Thyroid gland (tissue), 4 donors: ENCODE data around the gene PAX8. TPM values are rescaled to one million over a fixed set of nuclear protein-coding genes. Genes with fewer than 3 reads are reported as not detected.
A peak's percentile ranks its signal among the peaks of the same experiment; 100 is the strongest.

ENCODE experiments used
- DNase-seq, 2 donors: peaks; one replicate each; pipeline ENCODE4 v3.0.0-alpha.2; 2019
- H3K27ac ChIP-seq, 3 donors: fragments of 200-600 bp; sonication (generic); 1 replicate in 2 of 3; 2 replicates in 1 of 3; pipeline ENCODE4 v1.5.1; 2016 to 2019; ENCODE audit warnings: mild to moderate bottlenecking in 1 of 3, moderate library complexity in 1 of 3
- H3K27me3 ChIP-seq: fragments of 200-600 bp; sonication (generic); one replicate; pipeline ENCODE4 v1.5.1; 2019
- H3K36me3 ChIP-seq, 2 donors: fragments of 200-600 bp; sonication (generic); one replicate each; pipeline ENCODE4 v1.5.1; 2016 to 2019
- H3K4me1 ChIP-seq, 2 donors: fragments of 200-600 bp; sonication (generic); one replicate each; pipeline ENCODE4 v1.5.1; 2017 to 2019
- H3K4me3 ChIP-seq, 3 donors: fragments of 200-600 bp; sonication (generic); replicated peaks in 1 of 3; 1 replicate in 2 of 3; 2 replicates in 1 of 3; pipeline ENCODE4 v1.5.1; 2016; ENCODE audit warnings: mild to moderate bottlenecking in 1 of 3
- H3K9me3 ChIP-seq: fragments of 200-600 bp; sonication (generic); one replicate; pipeline ENCODE4 v1.5.1; 2017
- CTCF ChIP-seq, 6 experiments: fragments of 200-600 bp in 3 of 6; fragments of 450-650 bp in 3 of 6; sonication (generic) in 3 of 6; IDR thresholded peaks; one replicate each; pipeline ENCODE4 v1.5.1; 2016 to 2019; ENCODE audit warnings: antibody characterized with exemption in 6 of 6, mild to moderate bottlenecking in 2 of 6, inconsistent platforms in 1 of 6, moderate library complexity in 1 of 6
- POLR2A ChIP-seq, 2 donors: fragments of 450-650 bp; IDR thresholded peaks; one replicate each; pipeline ENCODE4 v1.6.1; 2017; ENCODE audit warnings: antibody characterized with exemption in 2 of 2, mild to moderate bottlenecking in 2 of 2, moderate library complexity in 1 of 2
- WGBS, 2 donors: methylation state at CpG; one replicate each; pipeline ENCODE4 v1.1.5; 2017; 5-methylcytosine and 5-hydroxymethylcytosine counted together
- intact Hi-C: fragments of 100-400 bp; cut with DNase I; formaldehyde crosslinking; loops from one replicate; pipeline ENCODE4 v1.15.1; 2023
- total RNA-seq, 4 donors: library from RNA; depleted of rRNA; stranded (reverse); fragments of >200 nt; gene quantifications; one replicate each; pipeline ENCODE4 v1.2.3, GENCODE V29; 2016

The PAX8 gene
- total RNA-seq, 4 donors from 2014 or later: 1,318 to 2,156 (median 1,767) TPM

GRCh38 chr2:113219889-113220641, 58.7 kb downstream of the PAX8 start:
- TF ChIP-seq CTCF (IDR thresholded peaks at IDR 0.05) (no peak), POLR2A (IDR thresholded peaks at IDR 0.05) (peak in 1 of 2 donors; percentile 49)
- WGBS, 2 donors: 67 to 93% methylated on average over 2 to 6 of the region's 6 CpGs
- peak; percentile 69 to 72 for DNase-seq
- no peaks in the 10 kb centered on the region for H3K9me3 ChIP-seq
- H3K36me3 ChIP-seq: peaks cover 26 to 32% of the 10 kb centered on the region in 2 donors
- no peaks in the 10 kb centered on the region for H3K27me3 ChIP-seq
- intact Hi-C loops: no loop called here
- H3K4me3 ChIP-seq: no peak overlapping the region
- peak overlapping the region; percentile 21 to 92 (median 66) for H3K27ac ChIP-seq
- peaks cover 85 to 91% of the 10 kb centered on the region in 2 donors for H3K4me1 ChIP-seq

- WGBS, 2 donors: 79 to 87% methylated on average over 5 of the region's 5 CpGs
Measured at GRCh38 chr2:113219525-113219888, 59.2 kb downstream of the PAX8 start.

GRCh38 chr2:113219092-113219441, 59.7 kb downstream of the PAX8 start:
- TF ChIP-seq CTCF (IDR thresholded peaks at IDR 0.05): no peak
- no peak for TF ChIP-seq POLR2A (IDR thresholded peaks at IDR 0.05)
- Histone ChIP-seq H3K27ac (peak overlapping the region; percentile 66 to 92 (median 74)), H3K9me3 (no peaks in the 10 kb centered on the region), H3K4me3 (no peak overlapping the region), H3K27me3 (no peaks in the 10 kb centered on the region), H3K4me1 (peaks cover 77 to 99% of the 10 kb centered on the region in 2 donors), H3K36me3 (peaks cover 23 to 32% of the 10 kb centered on the region in 2 donors)
- intact Hi-C loops: no loop called here
- peak in 1 of 2 donors; percentile 5 for DNase-seq
- WGBS, 2 donors: 85% methylated on average over 2 of the region's 2 CpGs; no CpG with 5 or more reads in 1 of the 2 donors

More at GRCh38 chr2:113219525-113219888, 59.2 kb downstream of the PAX8 start:
- no peaks in the 10 kb centered on the region for H3K27me3 ChIP-seq
- H3K4me1 ChIP-seq: peaks cover 79 to 97% of the 10 kb centered on the region in 2 donors
- no peaks in the 10 kb centered on the region for H3K9me3 ChIP-seq
- TF ChIP-seq CTCF (IDR thresholded peaks at IDR 0.05): no peak
- TF ChIP-seq POLR2A (IDR thresholded peaks at IDR 0.05): no peak
- intact Hi-C loops: no loop called here
- H3K4me3 ChIP-seq: no peak overlapping the region
- H3K27ac ChIP-seq: peak overlapping the region; percentile 66 to 92 (median 74)
- peak in 1 of 2 donors; percentile 11 for DNase-seq
- H3K36me3 ChIP-seq: peaks cover 23 to 32% of the 10 kb centered on the region in 2 donors

GRCh38 chr2:113218283-113219091, 60.2 kb downstream of the PAX8 start:
- Histone ChIP-seq H3K4me1 (peaks cover 74 to 99% of the 10 kb centered on the region in 2 donors), H3K27ac (peak overlapping the region; percentile 66 to 92 (median 74))
- DNase-seq: peak; percentile 61 to 64

More at GRCh38 chr2:113218283-113219091, 60.2 kb downstream of the PAX8 start:
- WGBS, 2 donors: 63 to 67% methylated on average over 8 of the region's 8 CpGs
- Histone ChIP-seq H3K27me3 (no peaks in the 10 kb centered on the region), H3K36me3 (peaks cover 23 to 32% of the 10 kb centered on the region in 2 donors), H3K4me3 (no peak overlapping the region), H3K9me3 (no peaks in the 10 kb centered on the region)
- intact Hi-C loops: no loop called here
- no peak for TF ChIP-seq CTCF (IDR thresholded peaks at IDR 0.05)
- TF ChIP-seq POLR2A (IDR thresholded peaks at IDR 0.05): no peak
